ENCODE data around the gene CD207.

DNA sequence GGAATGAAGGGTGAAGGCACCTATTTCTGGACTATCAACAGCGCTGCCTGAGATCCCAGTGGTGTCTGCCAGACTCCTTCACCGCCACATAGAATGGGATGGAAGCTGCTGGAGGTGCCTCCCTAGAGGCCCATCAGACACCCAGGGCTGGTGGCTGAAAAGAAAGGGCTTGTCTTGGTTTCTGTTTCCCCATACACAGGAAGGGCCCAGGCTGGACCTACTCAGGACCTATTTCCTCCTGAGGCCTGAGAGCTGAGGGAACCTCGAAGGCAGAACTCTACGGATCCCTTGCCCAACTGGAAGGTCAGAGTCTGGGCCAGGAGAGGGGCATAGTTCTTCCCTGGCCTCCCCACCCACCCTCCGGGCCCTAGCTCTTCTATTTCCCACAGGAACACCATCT lies 12.4 kb downstream of the CD207 start:
- TF ChIP-seq POLR2A (IDR thresholded peaks at IDR 0.05) (no peak), CTCF (IDR thresholded peaks at IDR 0.05) (no peak), POLR2AphosphoS5 (IDR thresholded peaks at IDR 0.05) (no peak), EP300 (IDR thresholded peaks at IDR 0.05) (no peak)
